GM19193 (cell line): ENCODE results near the gene RNPC3.
"Not testable (repeated sequence)": the region's sequence is repeated elsewhere in the genome, so short reads cannot be mapped to it uniquely, and the experiment has no call there.

Source experiments
- POLR2A ChIP-seq: IDR thresholded peaks from 4 replicates; pipeline ENCODE4 v1.6.1; 2011; ENCODE audit not compliant: insufficient read depth, insufficient read length; ENCODE audit errors: extremely low read depth

RNPC3 gene

GRCh38 chr1:103538226-103538625 is 12.7 kb downstream of the RNPC3 start:
- no peak for TF ChIP-seq POLR2A

GRCh38 chr1:103541431-103541830 is 15.9 kb downstream of the RNPC3 start:
- no peak for TF ChIP-seq POLR2A

- no peak for TF ChIP-seq POLR2A
Measured at GRCh38 chr1:103546496-103546895, 21.0 kb downstream of the RNPC3 start.

GRCh38 chr1:103547840-103548239 is 22.3 kb downstream of the RNPC3 start:
- TF ChIP-seq POLR2A: no peak

- TF ChIP-seq POLR2A: no peak
Measured at GRCh38 chr1:103560427-103560826, 34.9 kb downstream of the RNPC3 start.

- TF ChIP-seq POLR2A: no peak
Measured at GRCh38 chr1:103561643-103562395, 36.3 kb downstream of the RNPC3 start.

GRCh38 chr1:103563056-103563455 is 37.6 kb downstream of the RNPC3 start:
- no peak for TF ChIP-seq POLR2A

GRCh38 chr1:103569493-103569892 is 44.0 kb downstream of the RNPC3 start:
- TF ChIP-seq POLR2A: no peak

GRCh38 chr1:103571289-103571688 is 45.8 kb downstream of the RNPC3 start, which contains the start of gene AMY2B:
AMY2B (plus strand) TSS chr1:103571589; CDS start chr1:103571603, 14 bp downstream.
- TF ChIP-seq POLR2A: not testable (repeated sequence)

- TF ChIP-seq POLR2A: no peak
Measured at GRCh38 chr1:103576065-103576464, 50.6 kb downstream of the RNPC3 start.

GRCh38 chr1:103582464-103582863 is 57.0 kb downstream of the RNPC3 start:
- TF ChIP-seq POLR2A: no peak

GRCh38 chr1:103583887-103584286 is 58.4 kb downstream of the RNPC3 start:
- no peak for TF ChIP-seq POLR2A

GRCh38 chr1:103584537-103584936 is 59.0 kb downstream of the RNPC3 start:
- TF ChIP-seq POLR2A: no peak
